IMR-90 (cell line): Measurements from ENCODE around the gene MAGED1. TPM values are rescaled to one million over a fixed set of nuclear protein-coding genes. Genes with fewer than 3 reads are reported as not detected.

Experiments used
- ATAC-seq: fragments of 200-7000 bp; cut with Tn5 transposase; 2 replicates; pipeline ENCODE4 v1.9.1; 2020; ENCODE audit warnings: low read depth, mild to moderate bottlenecking, moderate library complexity
- BruUV-seq: library from RNA; stranded (reverse); fragments of 400-500 nt; replicated peaks from 2 replicates; lab custom pipeline; 2021; lab: Mats Ljungman, UMichigan
- CTCF ChIA-PET: fragments of 300-600 bp; formaldehyde crosslinking; extraction: SDS; loops from one replicate; lab custom pipeline; 2021; ENCODE audit warnings: antibody characterized with exemption; lab: Yijun Ruan, JAX
- POLR2A ChIA-PET: fragments of 300-600 bp; sonication (Branson Sonifier 250); formaldehyde crosslinking; loops from one replicate; lab custom pipeline; 2022; ENCODE audit warnings: antibody characterized with exemption; ENCODE audit not compliant: unreplicated experiment; lab: Charles Lee
- DNase-seq: peaks from one replicate; pipeline ENCODE4 v3.0.0; 2013
- H2AFZ ChIP-seq: replicated peaks from 2 replicates; pipeline ENCODE3; 2013; ENCODE audit warnings: low read length, mild to moderate bottlenecking; ENCODE audit not compliant: poor library complexity
- H2AK5ac ChIP-seq: 2 replicates; pipeline ENCODE4 v1.6.1; 2013; ENCODE audit warnings: low read depth, low read length, inconsistent platforms
- H2AK9ac ChIP-seq: replicated peaks from 2 replicates; pipeline ENCODE3; 2013; ENCODE audit warnings: mild to moderate bottlenecking, low read depth, low read length, moderate library complexity; ENCODE audit not compliant: poor library complexity
- H2BK120ac ChIP-seq: 2 replicates; pipeline ENCODE4 v1.6.1; 2013; ENCODE audit warnings: low read depth, low read length, inconsistent platforms
- H2BK15ac ChIP-seq: 3 replicates; pipeline ENCODE4 v1.6.1; 2013; ENCODE audit warnings: low read depth, low read length, inconsistent platforms
- H2BK20ac ChIP-seq: 2 replicates; pipeline ENCODE4 v1.6.1; 2013; ENCODE audit warnings: low read depth, mild to moderate bottlenecking, inconsistent platforms, low read length, moderate library complexity
- H2BK5ac ChIP-seq: 2 replicates; pipeline ENCODE4 v1.6.1; 2013; ENCODE audit warnings: mild to moderate bottlenecking, low read depth, low read length, inconsistent platforms; ENCODE audit not compliant: poor library complexity, severe bottlenecking
- H3K14ac ChIP-seq: replicated peaks from 2 replicates; pipeline ENCODE4 v1.6.1; 2013; ENCODE audit warnings: low read depth, low read length, inconsistent platforms
- H3K18ac ChIP-seq: 2 replicates; pipeline ENCODE4 v1.6.1; 2013; ENCODE audit warnings: low read depth, low read length, control low read depth
- H3K23ac ChIP-seq: 2 replicates; pipeline ENCODE4 v1.6.1; 2013; ENCODE audit warnings: low read depth, low read length, inconsistent platforms
- H3K27ac ChIP-seq: 2 replicates; pipeline ENCODE4 v1.5.1; 2013; ENCODE audit warnings: mild to moderate bottlenecking, control low read depth, low read length; ENCODE audit not compliant: insufficient read depth
- H3K27me3 ChIP-seq: 2 replicates; pipeline ENCODE4 v1.6.1; 2013; ENCODE audit warnings: low read length; ENCODE audit not compliant: control insufficient read depth, insufficient read depth
- H3K36me3 ChIP-seq: 2 replicates; pipeline ENCODE4 v1.6.1; 2013; ENCODE audit warnings: low read length, mixed read lengths; ENCODE audit not compliant: control insufficient read depth, insufficient read depth
- H3K4ac ChIP-seq: 2 replicates; pipeline ENCODE4 v1.6.1; 2013; ENCODE audit warnings: low read depth, low read length, inconsistent platforms
- H3K4me1 ChIP-seq: 2 replicates; pipeline ENCODE4 v1.6.1; 2013; ENCODE audit warnings: low read length, mixed read lengths; ENCODE audit not compliant: control insufficient read depth, insufficient read depth
- H3K4me2 ChIP-seq: 2 replicates; pipeline ENCODE4 v1.6.1; 2013; ENCODE audit warnings: low read depth, mild to moderate bottlenecking, control low read depth, low read length, moderate library complexity
- H3K4me3 ChIP-seq: 2 replicates; pipeline ENCODE4 v1.5.1; 2013; ENCODE audit warnings: low read depth, mild to moderate bottlenecking, control low read depth, low read length, moderate library complexity; ENCODE audit not compliant: insufficient read depth
- H3K56ac ChIP-seq: 2 replicates; pipeline ENCODE4 v1.6.1; 2013; ENCODE audit warnings: low read length, inconsistent platforms; ENCODE audit not compliant: insufficient read depth; ENCODE audit errors: extremely low read depth
- H3K79me1 ChIP-seq, 2 experiments: 2 replicates each; pipeline ENCODE4 v1.6.1; 2013; ENCODE audit warnings: low read length in 2 of 2, inconsistent platforms in 1 of 2, low read depth in 1 of 2
- H3K9ac ChIP-seq: 2 replicates; pipeline ENCODE4 v1.6.1; 2013; ENCODE audit warnings: low read depth, low read length, control low read depth
- H3K9me1 ChIP-seq: 2 replicates; pipeline ENCODE4 v1.6.1; 2013; ENCODE audit warnings: low read length, inconsistent platforms; ENCODE audit not compliant: insufficient read depth
- H3K9me3 ChIP-seq: 2 replicates; pipeline ENCODE4 v1.6.1; 2013; ENCODE audit warnings: low read length; ENCODE audit not compliant: control insufficient read depth, insufficient read depth
- H4K20me1 ChIP-seq: 2 replicates; pipeline ENCODE4 v1.6.1; 2013; ENCODE audit warnings: low read length, inconsistent platforms; ENCODE audit not compliant: insufficient read depth
- H4K5ac ChIP-seq: 2 replicates; pipeline ENCODE4 v1.6.1; 2013; ENCODE audit warnings: mild to moderate bottlenecking, low read depth, low read length, control low read depth
- H4K8ac ChIP-seq, 2 experiments: 2 replicates each; pipeline ENCODE4 v1.6.1; 2013; ENCODE audit warnings: low read depth in 2 of 2, low read length in 2 of 2, control low read depth in 1 of 2, inconsistent platforms in 1 of 2
- H4K91ac ChIP-seq: 2 replicates; pipeline ENCODE4 v1.6.1; 2013; ENCODE audit warnings: low read depth, low read length, inconsistent platforms; ENCODE audit not compliant: insufficient read depth
- CHD1 ChIP-seq: IDR thresholded peaks from 2 replicates; pipeline ENCODE4 v1.6.1; 2012; ENCODE audit warnings: low read depth, low read length, improper control_type of control experiment
- CTCF ChIP-seq: conservative IDR thresholded peaks from 2 replicates; pipeline ENCODE4 v1.5.1; 2012; ENCODE audit warnings: mild to moderate bottlenecking, low read depth, low read length, improper control_type of control experiment
- FOS ChIP-seq: fragments of 150-350 bp; IDR thresholded peaks from 2 replicates; pipeline ENCODE4 v1.6.1; 2016; ENCODE audit warnings: low read depth, low read length
- NFE2L2 ChIP-seq: fragments of 150-350 bp; IDR thresholded peaks from 2 replicates; pipeline ENCODE4 v1.6.1; 2016; ENCODE audit warnings: low read depth, mild to moderate bottlenecking, low read length
- POLR2A ChIP-seq: IDR thresholded peaks from 2 replicates; pipeline ENCODE4 v1.6.1; 2012; ENCODE audit warnings: mild to moderate bottlenecking, low read depth, low read length
- RAD21 ChIP-seq: IDR thresholded peaks from 2 replicates; pipeline ENCODE4 v1.6.1; 2012; ENCODE audit warnings: low read length, improper control_type of control experiment
- RCOR1 ChIP-seq: IDR thresholded peaks from 2 replicates; pipeline ENCODE4 v1.6.1; 2012; ENCODE audit warnings: mild to moderate bottlenecking, low read length, improper control_type of control experiment; ENCODE audit not compliant: insufficient replicate concordance
- RFX5 ChIP-seq: IDR thresholded peaks from 2 replicates; pipeline ENCODE4 v1.8.0; 2012; ENCODE audit warnings: low read depth, mild to moderate bottlenecking, low read length, moderate library complexity
- USF2 ChIP-seq: fragments of 150-350 bp; IDR thresholded peaks from 2 replicates; pipeline ENCODE4 v1.6.1; 2017; ENCODE audit warnings: mild to moderate bottlenecking, antibody characterized with exemption, low read length, low read depth
- WGBS, 2 experiments: methylation state at CpG; one replicate each; pipeline versions ENCODE4 v1.1.5 to v1.1.7; 2013; ENCODE audit warnings: missing lambda C conversion rate in 2 of 2; ENCODE audit not compliant: insufficient read length in 1 of 2; ENCODE audit errors: extremely low coverage in 2 of 2; 5-methylcytosine and 5-hydroxymethylcytosine counted together
- dilution Hi-C: fragments of 300-500 bp; cut with HindIII; formaldehyde crosslinking; loops from one replicate; pipeline ENCODE4 v1.14.3; 2018; ENCODE audit warnings: low sequenced_read_pairs; ENCODE audit not compliant: unreplicated experiment
- in situ Hi-C: fragments of 300-500 bp; cut with MboI; formaldehyde crosslinking; loops from 3 replicates; pipeline ENCODE4 v1.14.3; 2019; ENCODE audit warnings: low sequenced_read_pairs, inconsistent platforms, mixed read lengths
- intact Hi-C: fragments of 100-400 bp; cut with micrococcal nuclease; formaldehyde crosslinking; loops from 2 replicates; pipeline ENCODE4 v1.10.0; 2022
- polyA plus RNA-seq, 3 experiments: library from polyadenylated mRNA; depleted of rRNA; stranded (reverse); fragments of >200 nt; gene quantifications; 2 replicates each; pipeline ENCODE4 v1.2.3, GENCODE V29; 2012; ENCODE audit warnings: low replicate concordance in 1 of 3
- total RNA-seq: library from RNA; depleted of rRNA; stranded (reverse); fragments of >200 nt; gene quantifications from 2 replicates; pipeline ENCODE4 v1.2.3, GENCODE V29; 2012

MAGED1 gene
- total and polyA plus RNA-seq, 2 of the 4 experiments (the other 2 are of a cell fraction) = 484 to 552 TPM

GRCh38 chrX:51891821-51892551 is 1.4 kb upstream of the MAGED1 start:
- no peak overlapping the region for H3K14ac ChIP-seq
- H2BK20ac ChIP-seq = no peak overlapping the region
- intact Hi-C loops = loop anchor here (2.0 to 10.0 kb wide), 3 partner anchors 89 to 277 kb away; partner anchors contain the start of gene CENPVL3
- POLR2A ChIA-PET = no interaction called here
- no peak overlapping the region for H2BK15ac ChIP-seq
- in situ Hi-C loops = no loop called here
- no peak overlapping the region for H2BK120ac ChIP-seq
- H3K79me1 ChIP-seq = peaks cover 0 to 19% of the 10 kb centered on the region in 2 experiments; a peak in 3 of 4 replicates
- peak overlapping the region; percentile 71; a peak in 3 of 4 replicates for H4K8ac ChIP-seq
- peak overlapping the region; percentile 62 for H2BK5ac ChIP-seq
- peak overlapping the region; percentile 56; the same call in 1 of the 2 replicates for H3K4ac ChIP-seq
- peaks cover 15% of the 10 kb centered on the region for H3K36me3 ChIP-seq
- H3K27ac ChIP-seq = peak overlapping the region; percentile 67; the same call in 1 of the 2 replicates
- 0 out of 2 replicates have a peak overlapping the region, but pooled peaks have one; percentile 8 for H2AK5ac ChIP-seq
- no peak overlapping the region for H2AFZ ChIP-seq
- CTCF ChIA-PET = no interaction called here
- peak overlapping the region; percentile 44; the same call in 1 of the 2 replicates for H3K9ac ChIP-seq
- H3K9me1 ChIP-seq = peaks cover 8% of the 10 kb centered on the region; the same call in 1 of the 2 replicates
- H3K23ac ChIP-seq = no peak overlapping the region
- ATAC-seq (no peak; the same call in 1 of the 2 replicates), DNase-seq (peak; percentile 69)
- no peaks in the 10 kb centered on the region for H3K27me3 ChIP-seq
- H2AK9ac ChIP-seq = no peak overlapping the region
- H3K4me2 ChIP-seq = no peak overlapping the region; the same call in 1 of the 2 replicates
- no TSS peak for BruUV-seq
- no CpG with 5 or more reads among the region's 6 CpGs for WGBS, 2 experiments
- H4K91ac ChIP-seq = peak overlapping the region; percentile 19; the same call in 1 of the 2 replicates
- H3K9me3 ChIP-seq = no peaks in the 10 kb centered on the region
- no peak overlapping the region for H4K5ac ChIP-seq
- no peak overlapping the region for H3K56ac ChIP-seq
- dilution Hi-C loops = no loop called here
- no peak overlapping the region for H3K4me3 ChIP-seq
- H3K18ac ChIP-seq = no peak overlapping the region; the same call in 1 of the 2 replicates
- TF ChIP-seq RAD21 (no peak), FOS (no peak), NFE2L2 (no peak), RFX5 (no peak), POLR2A (no peak), RCOR1 (no peak), CHD1 (no peak), CTCF (no peak), USF2 (no peak)
- H4K20me1 ChIP-seq = peaks cover 26% of the 10 kb centered on the region
- peaks cover 15% of the 10 kb centered on the region for H3K4me1 ChIP-seq
